Effector memory CD4-positive, alpha-beta T cell (primary cell): ENCODE measurements around the gene FGR.
A peak's percentile ranks its signal among the peaks of the same experiment; 100 is the strongest.

Experiments used
- DNase-seq, 3 donors: peaks; one replicate each; pipeline ENCODE4 v3.0.0-alpha.2; 2020
- H3K27ac ChIP-seq: 2 replicates; pipeline ENCODE4 v1.7.0; 2013; ENCODE audit warnings: mild to moderate bottlenecking, low read length, moderate library complexity; ENCODE audit not compliant: insufficient read depth, poor library complexity, severe bottlenecking
- H3K27me3 ChIP-seq: replicated peaks from 2 replicates; pipeline ENCODE4 v1.7.0; 2013; ENCODE audit warnings: mild to moderate bottlenecking, low read length; ENCODE audit not compliant: insufficient read depth, control insufficient read depth, poor library complexity, severe bottlenecking
- H3K36me3 ChIP-seq: 2 replicates; pipeline ENCODE4 v1.7.0; 2013; ENCODE audit warnings: mild to moderate bottlenecking, low read length, moderate library complexity; ENCODE audit not compliant: control insufficient read depth, insufficient read depth
- H3K4me1 ChIP-seq: 2 replicates; pipeline ENCODE4 v1.7.0; 2013; ENCODE audit warnings: low read length, mild to moderate bottlenecking; ENCODE audit not compliant: control insufficient read depth, insufficient read depth, poor library complexity, severe bottlenecking
- H3K4me3 ChIP-seq: 2 replicates; pipeline ENCODE4 v1.7.0; 2013; ENCODE audit warnings: low read length, low read depth, mild to moderate bottlenecking; ENCODE audit not compliant: insufficient read depth, poor library complexity, severe bottlenecking
- H3K9me3 ChIP-seq: 2 replicates; pipeline ENCODE4 v1.7.0; 2013; ENCODE audit warnings: mild to moderate bottlenecking, low read length, moderate library complexity; ENCODE audit not compliant: control insufficient read depth

FGR gene

DNA sequence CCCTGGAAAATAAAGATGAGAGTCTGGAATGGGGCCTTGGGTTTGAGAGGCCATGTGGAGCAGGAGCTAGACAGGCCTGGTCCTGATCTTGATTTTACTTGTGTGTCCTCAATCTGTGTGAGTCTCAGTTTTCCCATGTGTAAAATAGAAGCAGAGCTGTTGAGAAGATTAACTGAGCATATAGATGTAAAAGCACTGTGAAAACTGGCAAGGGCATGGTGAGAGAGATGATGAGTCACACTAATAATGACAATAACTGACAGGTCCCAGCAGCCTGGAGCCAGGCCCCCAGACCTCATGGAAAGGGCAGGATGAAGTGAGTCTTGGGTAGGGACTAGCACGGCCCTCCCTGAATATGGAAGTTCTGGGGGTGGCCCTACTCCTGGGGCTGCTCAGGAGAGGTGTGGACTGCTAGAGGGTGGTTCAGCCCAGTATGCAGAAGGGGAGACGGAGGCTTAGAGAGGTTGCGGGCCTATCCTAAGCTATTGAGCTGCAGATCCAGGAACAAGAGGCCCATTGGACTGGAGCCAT is 28.2 kb downstream of the FGR start:
- Histone ChIP-seq H3K36me3 (no peaks in the 10 kb centered on the region), H3K27me3 (no peaks in the 10 kb centered on the region), H3K9me3 (no peaks in the 10 kb centered on the region), H3K4me1 (peaks cover 41% of the 10 kb centered on the region), H3K4me3 (no peak overlapping the region), H3K27ac (no peak overlapping the region)
- DNase-seq = no peak

DNA sequence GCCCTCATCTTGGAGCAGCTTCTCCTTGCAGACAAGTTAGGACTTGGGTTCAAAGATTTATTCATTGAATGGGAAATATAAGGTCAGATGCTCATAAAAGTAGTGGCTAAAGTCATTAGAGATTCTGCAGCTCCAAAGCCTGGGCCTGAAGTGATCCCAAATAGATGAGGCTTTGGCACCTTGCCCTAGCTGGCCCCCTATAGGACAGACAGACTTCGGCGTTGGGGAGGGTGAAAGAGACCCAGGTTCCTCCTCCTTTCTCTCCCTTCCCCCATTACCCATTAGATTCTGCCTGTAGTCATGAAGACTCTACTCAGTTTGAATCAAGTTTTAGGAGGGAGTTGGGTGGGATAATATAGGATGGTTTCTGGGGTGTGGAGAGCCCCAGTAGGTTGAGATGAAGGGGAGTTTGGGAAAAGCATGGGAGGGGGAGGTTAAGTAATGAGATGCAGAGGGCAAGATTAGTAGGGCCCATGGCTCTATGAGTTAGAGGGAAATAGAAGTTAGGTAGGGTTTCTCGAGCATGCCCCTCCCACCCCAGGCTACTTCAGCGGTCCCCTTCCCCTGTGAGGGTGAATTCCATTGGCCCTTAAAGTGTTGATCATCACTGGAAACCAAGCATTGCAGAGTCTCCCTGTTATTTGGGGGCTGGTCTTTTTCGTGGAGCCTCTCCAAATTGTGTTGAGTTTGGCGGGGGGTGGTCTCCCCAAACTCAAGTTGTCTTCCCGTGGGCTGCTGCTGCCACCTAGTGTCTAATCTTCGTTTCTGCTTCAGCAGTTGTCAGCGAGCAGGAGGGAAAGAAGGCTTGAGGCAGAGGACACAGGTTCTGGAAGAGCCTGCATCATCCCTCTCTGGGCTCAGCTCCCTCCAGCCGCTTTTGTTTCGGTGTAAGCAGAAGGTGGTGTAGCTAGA is 28.9 kb downstream of the FGR start:
- Histone ChIP-seq H3K36me3 (no peaks in the 10 kb centered on the region), H3K9me3 (no peaks in the 10 kb centered on the region), H3K27ac (no peak overlapping the region), H3K4me1 (peaks cover 43% of the 10 kb centered on the region), H3K4me3 (no peak overlapping the region), H3K27me3 (no peaks in the 10 kb centered on the region)
- peak in 2 of 3 donors; percentile 30 to 47 for DNase-seq

DNA sequence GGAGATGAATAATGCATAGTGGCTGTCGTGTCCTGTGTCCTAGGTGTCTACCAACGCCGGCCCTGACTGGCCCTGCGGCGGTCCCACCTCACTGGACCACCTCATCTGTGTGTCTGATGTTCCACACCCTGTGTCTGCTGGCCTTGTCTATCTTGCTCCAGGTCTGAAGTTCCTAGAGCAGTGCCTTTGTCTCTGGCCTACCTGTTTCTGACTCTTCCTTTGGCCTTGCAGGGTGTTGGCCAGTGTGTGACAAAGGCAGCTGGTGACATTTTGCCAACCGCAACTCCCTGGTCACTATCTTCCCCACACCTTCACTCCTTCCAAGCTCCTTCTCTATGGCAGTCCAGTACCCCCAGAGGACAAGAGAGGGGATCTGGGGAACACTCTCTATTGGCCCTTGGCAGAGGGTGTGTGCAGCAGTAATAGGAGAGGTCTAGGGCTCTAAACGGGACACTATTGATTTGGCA is 29.7 kb downstream of the FGR start:
- Histone ChIP-seq H3K27ac (no peak overlapping the region), H3K4me1 (peaks cover 45% of the 10 kb centered on the region), H3K27me3 (no peaks in the 10 kb centered on the region), H3K4me3 (no peak overlapping the region), H3K9me3 (no peaks in the 10 kb centered on the region), H3K36me3 (no peaks in the 10 kb centered on the region)
- DNase-seq = no peak

DNA sequence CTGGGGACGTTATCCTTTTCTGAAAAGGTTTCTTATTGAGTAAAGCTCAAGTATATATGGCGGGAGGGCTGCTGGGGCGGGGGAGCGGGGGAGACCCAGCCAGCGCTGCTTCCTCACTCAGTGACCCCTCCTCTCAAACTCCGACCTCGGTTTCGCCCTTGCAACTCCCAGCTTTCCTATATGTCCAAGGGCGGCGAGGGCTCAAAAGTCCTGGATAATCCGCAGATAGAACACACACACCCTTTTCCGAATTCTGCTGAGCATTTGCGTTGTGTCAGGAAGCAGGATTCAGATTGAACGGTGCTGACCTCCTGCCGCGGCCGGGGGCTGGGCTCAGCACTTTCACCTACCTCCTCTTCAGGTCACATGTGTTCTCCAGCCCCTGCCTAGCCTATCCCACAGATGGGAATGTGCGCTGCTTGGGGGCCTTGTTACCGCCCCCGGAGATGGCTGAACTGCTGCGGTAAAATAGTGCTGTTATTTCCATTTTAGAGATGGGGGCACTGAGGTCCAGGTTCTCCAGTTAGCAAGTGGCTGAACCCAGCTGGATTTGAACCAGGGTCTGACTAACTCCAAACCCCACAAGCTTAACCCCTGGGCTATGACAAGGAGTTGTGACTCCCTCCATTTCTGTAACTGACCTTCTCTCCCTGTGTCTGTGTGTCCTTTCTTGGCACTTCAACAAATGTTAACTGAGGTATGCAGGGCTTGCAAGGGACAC is 30.2 kb downstream of the FGR start:
- Histone ChIP-seq H3K27me3 (no peaks in the 10 kb centered on the region), H3K9me3 (no peaks in the 10 kb centered on the region), H3K4me3 (peak overlapping the region; percentile 49), H3K27ac (peak overlapping the region; percentile 44), H3K36me3 (no peaks in the 10 kb centered on the region), H3K4me1 (peaks cover 45% of the 10 kb centered on the region)
- no peak for DNase-seq

DNA sequence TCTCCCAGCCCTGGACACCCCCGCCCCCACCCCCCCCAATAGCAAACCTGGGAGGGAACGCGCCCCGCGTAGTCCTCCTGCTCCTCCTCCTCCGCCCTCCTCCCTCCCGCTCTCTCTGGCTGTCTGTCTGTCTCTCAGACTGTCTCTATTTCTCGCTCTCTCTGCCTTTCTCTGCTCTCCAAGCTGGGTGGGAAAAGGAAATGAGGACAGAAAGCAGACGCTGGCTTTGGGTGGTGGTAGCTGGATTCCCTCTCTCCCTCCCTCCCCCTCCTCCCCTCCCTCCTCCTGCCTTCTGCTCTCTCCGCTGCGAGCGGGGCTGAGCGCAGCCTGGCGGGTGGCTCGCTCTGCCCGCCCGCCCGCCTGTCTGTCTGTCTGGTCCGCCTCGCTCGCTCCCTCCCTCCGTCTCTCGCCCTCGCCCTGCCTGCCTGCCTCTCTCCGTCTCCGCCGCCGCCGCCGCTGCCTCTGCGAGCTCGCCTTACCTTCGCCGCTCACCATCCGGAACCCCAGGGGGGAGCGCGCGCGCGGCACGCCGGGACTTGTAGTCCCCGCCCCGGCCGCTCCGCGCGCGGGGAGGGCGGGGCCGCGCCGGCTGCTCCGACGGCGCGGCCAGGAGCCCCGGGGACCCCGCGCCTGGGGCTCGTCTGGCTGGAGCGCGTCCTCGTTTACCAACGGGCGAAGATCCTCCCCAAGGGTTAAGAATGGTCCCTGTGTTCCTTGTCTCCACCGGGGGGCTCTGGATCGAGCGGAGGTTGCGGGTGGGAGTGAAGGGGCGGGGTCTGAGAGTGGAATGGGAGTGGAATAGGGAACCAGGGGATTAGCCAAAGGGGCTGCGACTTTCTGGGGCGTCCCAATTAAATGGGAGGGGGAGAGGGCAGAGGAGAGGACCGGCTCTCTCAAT is 31.1 kb downstream of the FGR start, which contains the start of gene AHDC1:
Gene AHDC1, minus strand, starts transcription at position 464 of the 898 bp plus-strand sequence. CDS start 52,029 bp downstream, outside the sequence.
- H3K9me3 ChIP-seq = no peaks in the 10 kb centered on the region
- peak within 1 kb of the TSS; percentile 65 for H3K27ac ChIP-seq
- peak; percentile 82 to 87 (median 87) for DNase-seq
- peak within 1 kb of the TSS; percentile 80 for H3K4me3 ChIP-seq
- no peaks in the 10 kb centered on the region for H3K36me3 ChIP-seq
- no peaks in the 10 kb centered on the region for H3K27me3 ChIP-seq
- peaks cover 47% of the 10 kb centered on the region for H3K4me1 ChIP-seq

DNA sequence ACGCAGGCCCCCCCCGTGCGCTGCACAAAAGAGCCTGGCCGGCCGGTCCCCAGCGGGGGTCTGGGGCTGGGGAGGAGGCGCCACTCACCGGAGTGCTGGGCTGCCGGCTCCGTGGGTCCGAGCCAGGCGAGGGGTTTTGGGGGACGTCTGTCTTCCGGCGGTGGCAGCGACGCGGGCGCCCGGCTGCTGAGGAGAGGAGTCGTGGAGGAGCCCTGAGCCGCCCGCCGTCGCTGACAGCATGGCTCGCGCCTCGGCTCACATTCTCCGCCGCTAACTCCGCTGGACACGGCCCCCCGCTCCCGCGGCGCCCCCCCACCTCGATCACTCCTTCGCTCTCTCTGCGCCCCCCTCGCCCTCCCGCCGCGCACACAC is 31.7 kb downstream of the FGR start:
- no peak for DNase-seq
- no peaks in the 10 kb centered on the region for H3K9me3 ChIP-seq
- peak overlapping the region; percentile 65 for H3K27ac ChIP-seq
- no peaks in the 10 kb centered on the region for H3K27me3 ChIP-seq
- peaks cover 47% of the 10 kb centered on the region for H3K4me1 ChIP-seq
- no peaks in the 10 kb centered on the region for H3K36me3 ChIP-seq
- H3K4me3 ChIP-seq = peak overlapping the region; percentile 80

DNA sequence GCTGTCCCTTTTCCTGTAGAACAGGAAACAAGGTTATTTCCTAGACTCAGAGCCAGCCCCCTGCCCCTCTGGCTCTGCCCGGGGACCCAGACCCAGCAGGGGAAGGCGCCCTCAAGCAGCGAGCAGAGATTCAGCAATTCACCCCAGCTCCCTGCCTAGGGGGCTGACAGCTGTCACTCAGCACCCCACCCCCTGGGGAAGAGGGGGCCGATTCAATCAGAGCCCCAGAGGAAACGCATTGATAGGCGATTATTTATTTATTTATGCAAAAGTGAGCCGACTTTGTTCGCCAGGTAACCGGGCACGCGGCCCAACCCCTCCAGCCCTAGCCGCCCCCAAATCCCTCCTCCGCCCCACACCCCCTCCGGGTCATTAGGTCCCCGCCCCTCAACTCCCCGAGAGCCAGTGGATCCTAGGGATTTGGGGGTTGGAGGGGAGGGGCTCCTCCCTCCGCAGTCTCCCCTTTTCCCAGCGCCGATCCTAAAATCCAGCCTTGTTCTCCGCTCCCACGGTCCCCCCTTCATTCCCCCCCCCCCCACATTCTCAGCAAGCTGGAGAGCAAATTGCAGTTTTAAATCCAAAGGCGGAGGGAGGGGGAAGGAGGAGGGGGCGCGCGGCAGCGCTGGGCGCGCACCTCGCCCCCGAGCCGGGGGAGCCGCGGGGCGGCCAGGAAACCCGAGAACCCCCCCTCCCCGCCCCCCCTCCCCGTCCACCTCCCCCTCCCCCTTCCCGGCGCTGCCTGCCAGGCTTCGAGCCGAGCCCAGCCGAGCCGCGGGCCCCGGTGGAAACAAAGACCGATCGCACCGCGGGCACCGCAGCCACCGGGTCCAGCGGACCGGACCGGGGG is 32.3 kb downstream of the FGR start:
- H3K27ac ChIP-seq = peak overlapping the region; percentile 33
- DNase-seq = peak in 1 of 3 donors; percentile 25
- peaks cover 53% of the 10 kb centered on the region for H3K4me1 ChIP-seq
- no peaks in the 10 kb centered on the region for H3K27me3 ChIP-seq
- H3K4me3 ChIP-seq = peak overlapping the region; percentile 80
- no peaks in the 10 kb centered on the region for H3K36me3 ChIP-seq
- no peaks in the 10 kb centered on the region for H3K9me3 ChIP-seq

DNA sequence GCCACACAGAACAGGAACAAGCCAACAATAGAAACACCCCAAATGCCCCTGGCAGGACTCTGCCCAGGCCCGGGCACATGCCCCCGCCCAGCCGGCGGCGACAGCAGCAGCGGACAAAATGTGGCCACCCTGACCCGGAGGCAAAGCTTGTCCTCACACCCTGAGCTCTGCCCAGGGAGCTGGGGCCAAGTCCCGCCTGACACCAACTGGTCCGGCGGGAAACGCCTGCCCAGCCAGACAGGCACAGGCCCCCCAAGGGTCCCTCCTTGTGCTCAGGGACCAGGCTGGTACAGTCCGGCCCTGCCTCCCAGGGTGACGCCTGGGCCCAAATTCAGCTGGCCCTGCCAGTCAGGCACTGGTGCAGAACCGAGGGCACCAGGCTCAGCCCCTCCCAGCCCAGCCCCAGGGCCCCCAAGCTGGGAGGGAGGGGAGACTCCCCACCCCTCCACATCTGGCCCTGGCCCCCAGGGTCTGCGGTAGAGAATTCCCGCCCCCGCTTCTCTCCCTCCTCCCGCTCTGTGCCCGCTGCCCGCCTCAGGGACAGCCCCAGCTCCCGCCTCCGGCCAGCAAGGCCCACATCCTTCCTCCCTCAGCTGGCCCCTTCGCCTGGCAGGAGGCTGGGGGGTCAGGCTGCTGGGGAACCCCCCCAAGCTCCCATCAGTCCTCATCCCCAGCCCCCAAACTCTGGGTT is 33.1 kb downstream of the FGR start:
- peaks cover 58% of the 10 kb centered on the region for H3K4me1 ChIP-seq
- no peaks in the 10 kb centered on the region for H3K36me3 ChIP-seq
- peak overlapping the region; percentile 80 for H3K4me3 ChIP-seq
- H3K9me3 ChIP-seq = no peaks in the 10 kb centered on the region
- H3K27me3 ChIP-seq = no peaks in the 10 kb centered on the region
- DNase-seq = no peak
- no peak overlapping the region for H3K27ac ChIP-seq
